HL-60/S4 (cell line): ENCODE results near the gene FSIP1.

ENCODE experiments used
- in situ Hi-C: fragments of 300-500 bp; cut with MboI; formaldehyde crosslinking; loops from 2 replicates; pipeline ENCODE4 v1.14.3; 2022; ENCODE audit warnings: low sequenced_read_pairs

Gene FSIP1

DNA sequence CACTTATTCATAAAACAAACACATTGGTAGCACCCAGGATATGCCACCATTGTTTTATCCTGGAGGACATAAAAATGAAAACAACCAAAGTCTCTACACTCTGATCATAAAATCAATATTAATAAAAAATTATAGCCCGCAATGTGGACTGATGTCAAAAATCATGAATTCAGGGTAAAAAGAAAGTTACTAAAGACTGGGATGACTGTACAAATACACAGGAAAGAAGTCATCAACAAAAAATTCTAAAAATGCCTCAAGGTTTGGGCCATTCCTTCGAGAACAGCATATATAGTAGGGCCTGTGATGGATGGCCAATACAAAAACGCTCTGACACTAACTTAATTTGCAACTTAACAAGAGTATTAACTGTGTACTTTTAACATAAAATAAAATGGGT, 125.0 kb downstream of the FSIP1 start:
- in situ Hi-C loops, result no loop called here

DNA sequence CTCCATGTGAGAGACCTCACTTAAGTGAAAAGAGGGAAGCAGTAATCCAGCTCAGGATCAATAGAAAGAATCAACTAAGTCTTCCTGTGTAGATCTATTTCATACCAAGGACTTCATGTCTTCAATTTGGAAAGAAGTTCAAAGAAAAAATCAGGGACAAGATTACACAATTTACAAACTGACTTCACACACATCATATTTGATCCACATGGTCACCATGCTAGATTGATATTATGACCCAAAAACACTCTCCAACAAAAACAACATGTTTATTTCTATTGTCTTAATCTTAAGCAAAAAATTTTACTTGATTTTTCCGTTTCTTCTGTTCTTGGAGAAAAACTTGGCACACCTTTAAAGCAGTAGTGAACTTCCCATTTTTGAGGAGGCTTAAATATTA, 125.5 kb downstream of the FSIP1 start:
- in situ Hi-C loops, result no loop called here

DNA sequence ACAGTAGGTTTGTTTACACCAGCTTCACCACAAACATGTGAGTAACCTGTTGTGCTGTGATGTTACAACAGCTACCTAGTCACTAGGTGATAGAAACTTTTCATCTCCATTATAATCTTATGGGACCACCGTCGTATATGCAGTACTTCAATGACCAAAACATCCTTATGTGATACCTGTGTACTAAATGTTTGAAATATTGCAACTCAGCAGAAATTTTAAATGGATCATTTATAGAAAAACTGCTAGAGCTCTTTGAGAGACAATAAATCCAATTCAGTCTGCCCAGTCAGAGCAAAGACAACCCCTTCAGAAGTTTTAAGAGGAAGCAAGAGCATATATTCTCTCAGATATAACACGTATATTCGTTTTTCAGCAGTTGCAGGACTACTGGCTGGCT, 128.3 kb downstream of the FSIP1 start:
- in situ Hi-C loops, result no loop called here

DNA sequence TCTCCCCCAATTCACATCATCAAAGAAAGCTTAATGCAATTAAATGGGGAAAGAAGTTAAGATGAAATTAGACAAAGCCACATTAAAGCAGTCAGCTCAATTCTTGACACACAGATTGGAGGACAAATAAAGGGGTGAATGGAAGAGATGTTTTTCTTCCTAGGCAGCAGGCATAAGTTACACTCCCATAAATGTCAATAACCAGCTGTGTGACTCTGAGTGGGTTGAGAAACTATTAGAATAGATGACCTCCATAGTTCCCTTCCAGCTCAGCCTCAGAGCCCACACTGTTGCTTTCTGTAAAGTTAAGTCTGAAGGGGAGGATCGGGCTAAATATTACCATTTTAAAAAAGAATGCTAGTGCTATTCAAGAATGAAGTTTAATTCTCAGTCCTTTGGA, 130.8 kb downstream of the FSIP1 start:
- in situ Hi-C loops, result no loop called here

DNA sequence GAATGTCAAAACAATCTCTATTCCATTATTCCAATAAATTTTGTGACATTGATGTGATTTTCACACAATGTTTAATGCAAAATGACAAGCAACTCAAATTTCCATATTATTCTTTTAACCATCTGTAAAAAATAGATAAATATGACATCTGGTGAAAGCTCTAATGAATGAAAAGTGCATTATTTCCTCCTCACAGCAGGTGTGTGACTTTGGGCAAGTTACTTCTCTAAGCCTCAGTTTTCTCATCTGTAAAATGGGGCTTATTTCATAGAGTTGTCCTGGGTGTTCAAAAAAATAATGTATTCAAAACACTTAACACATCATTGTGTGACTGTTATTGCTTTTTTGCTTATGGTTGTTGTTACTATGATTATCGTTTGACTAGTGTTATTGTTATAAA, 131.3 kb downstream of the FSIP1 start:
- in situ Hi-C loops, result no loop called here

DNA sequence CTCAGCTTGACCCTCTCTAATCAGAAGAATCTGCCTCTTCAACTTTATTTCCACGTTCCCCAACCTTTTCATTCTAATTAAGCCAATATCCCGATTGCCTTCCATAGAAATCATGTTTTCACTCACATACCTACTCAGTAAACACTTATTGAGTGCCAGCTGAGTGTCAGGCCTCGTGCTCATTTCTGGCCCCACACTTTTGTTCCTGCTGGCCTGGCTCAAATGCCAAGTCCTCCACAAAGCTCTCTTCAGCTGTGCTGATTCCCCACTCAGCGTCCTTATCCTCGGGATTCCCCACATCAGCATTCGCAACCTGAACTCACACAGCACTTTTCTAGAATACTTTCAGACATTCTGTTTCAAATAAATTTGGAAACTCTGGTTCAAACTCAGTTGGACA, 132.9 kb downstream of the FSIP1 start:
- in situ Hi-C loops, result no loop called here

DNA sequence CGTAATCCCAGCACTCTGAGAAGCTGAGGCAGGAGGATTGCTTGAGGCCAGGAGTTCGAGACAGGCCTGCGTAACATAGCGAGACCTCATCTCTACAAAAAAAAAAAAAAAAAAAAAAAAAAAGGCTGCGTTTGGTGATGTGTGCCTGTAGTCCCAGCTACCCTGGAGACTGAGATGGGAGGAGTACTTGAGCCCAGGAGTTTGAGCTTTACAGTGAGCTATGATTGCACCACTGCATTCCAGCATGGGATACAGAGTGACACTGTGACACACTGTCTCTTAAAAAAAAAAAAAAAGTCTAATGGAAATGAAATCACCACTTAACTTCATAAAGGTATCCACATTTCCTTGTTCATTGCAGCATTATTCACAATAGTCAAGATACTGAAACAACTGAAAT, 136.2 kb downstream of the FSIP1 start:
- in situ Hi-C loops, result no loop called here

DNA sequence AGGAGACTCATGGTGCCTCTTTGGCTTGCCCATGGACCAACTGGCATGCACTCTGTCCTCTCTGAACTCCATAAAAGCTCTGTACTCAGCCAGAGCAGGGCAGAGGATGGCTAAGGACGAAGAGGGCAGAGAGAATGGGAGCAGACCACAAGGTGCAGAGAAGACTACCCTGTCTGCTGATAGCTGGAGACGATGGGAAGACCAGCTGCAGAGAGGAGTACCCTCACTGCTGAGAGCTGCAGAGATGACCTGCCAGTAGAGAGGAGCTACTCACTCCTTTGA, 136.7 kb downstream of the FSIP1 start:
- in situ Hi-C loops, result no loop called here

DNA sequence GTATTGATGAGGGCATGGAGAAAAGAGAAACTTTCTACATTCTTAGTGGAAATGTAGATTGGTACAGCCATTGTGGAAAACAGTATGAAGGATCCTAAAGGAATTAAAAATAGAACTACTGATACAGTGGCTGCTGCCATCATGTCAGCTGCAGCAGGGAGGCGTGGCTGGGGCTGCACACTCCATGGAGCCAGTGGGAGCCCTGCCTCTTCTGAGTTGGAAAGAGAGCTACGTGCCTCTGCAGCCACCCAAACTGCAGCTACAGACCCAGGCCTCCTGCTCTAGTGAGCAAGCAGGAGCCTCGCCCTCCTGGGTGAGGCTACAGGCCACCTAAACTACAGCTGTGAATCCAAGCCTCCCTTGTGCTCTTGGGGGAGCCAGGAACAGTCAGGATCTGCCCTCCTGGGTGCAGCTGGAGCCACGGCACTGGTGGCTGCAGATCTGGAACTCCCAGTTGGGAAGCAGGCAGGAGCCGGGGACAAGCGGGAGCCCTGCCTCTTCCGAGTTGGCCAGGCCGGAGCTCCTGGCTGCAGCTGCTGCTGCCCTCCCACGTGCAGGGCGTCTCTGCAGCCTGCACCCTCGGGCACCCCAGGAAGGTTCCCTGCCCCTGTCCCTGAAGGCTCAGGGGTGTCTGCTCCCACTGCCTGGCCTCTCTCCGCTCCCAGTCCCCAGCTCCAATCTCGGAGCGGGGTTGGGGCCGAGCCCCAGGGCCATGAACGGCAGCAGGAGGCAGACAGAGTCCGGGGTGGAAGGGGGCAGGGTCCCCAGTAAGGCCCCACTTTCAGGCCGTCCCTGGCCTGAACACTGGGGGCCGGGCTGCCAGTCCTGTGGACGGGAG, 137.3 kb downstream of the FSIP1 start:
- in situ Hi-C loops, result no loop called here

DNA sequence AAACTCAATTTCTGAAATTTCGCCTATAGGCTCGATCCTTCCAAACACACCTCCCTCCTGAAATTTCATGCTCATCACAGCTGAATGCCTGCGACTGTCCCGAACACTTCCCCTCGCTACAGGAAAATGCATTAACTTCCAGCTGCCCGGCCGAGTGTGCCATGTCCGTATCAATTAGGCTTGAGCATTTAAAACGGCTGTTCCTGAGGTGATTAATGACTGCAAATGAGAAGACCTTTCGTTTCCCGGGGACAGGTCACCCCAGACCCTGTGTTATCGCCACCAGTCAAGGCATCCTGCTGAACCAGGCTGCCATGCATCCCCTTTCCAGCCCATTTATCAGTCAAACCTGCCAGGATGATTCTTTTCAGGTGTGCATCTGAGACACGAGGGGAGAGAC, 138.5 kb downstream of the FSIP1 start:
- in situ Hi-C loops, result no loop called here

DNA sequence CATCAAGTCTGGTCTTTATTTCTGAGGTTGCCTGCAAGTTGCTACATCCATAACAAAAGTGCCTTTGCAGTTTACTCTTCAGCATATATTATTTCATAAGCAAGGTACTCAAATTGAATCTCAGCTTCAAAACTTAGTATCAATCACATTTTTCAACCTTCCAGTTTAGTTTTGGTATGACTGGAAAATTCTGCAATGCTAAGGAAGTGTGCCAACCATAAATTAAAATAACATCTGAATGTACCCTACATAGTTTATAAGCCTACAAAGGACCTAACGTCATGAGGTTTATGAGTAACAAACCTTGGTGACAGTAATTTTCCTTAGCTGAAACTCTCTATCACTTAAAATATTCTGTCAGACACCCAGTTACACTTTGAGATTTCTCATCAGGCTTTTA, 138.9 kb downstream of the FSIP1 start:
- in situ Hi-C loops, result no loop called here

DNA sequence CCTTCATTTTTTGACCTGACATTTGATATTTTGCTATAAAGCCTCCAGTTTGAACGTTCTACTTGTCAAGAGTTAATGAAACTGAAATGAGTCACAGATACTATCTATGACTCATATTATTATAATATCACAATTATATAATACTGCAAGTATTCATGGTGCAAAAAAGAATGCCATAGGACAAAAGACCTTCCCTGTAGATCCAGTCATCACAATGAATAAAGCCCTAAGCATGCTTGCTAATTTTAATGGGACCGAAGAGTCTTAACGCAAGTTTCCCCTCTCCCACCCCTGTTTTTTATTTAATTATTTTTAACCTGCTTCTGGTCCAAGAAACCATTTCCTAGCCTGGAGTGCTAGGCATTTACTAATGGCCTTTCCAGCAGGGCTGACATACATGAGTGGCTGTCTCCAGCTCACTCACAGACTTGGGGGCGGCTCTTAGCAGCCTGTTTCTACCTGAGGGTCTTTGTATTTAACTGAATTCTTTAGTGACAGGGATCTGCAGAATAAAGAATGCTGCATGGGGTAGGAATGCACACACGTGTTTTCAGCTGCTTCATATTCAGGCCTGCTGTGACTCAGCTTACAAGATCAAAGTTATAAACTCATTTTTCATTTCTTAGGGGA, 140.5 kb downstream of the FSIP1 start:
- in situ Hi-C loops, result no loop called here

DNA sequence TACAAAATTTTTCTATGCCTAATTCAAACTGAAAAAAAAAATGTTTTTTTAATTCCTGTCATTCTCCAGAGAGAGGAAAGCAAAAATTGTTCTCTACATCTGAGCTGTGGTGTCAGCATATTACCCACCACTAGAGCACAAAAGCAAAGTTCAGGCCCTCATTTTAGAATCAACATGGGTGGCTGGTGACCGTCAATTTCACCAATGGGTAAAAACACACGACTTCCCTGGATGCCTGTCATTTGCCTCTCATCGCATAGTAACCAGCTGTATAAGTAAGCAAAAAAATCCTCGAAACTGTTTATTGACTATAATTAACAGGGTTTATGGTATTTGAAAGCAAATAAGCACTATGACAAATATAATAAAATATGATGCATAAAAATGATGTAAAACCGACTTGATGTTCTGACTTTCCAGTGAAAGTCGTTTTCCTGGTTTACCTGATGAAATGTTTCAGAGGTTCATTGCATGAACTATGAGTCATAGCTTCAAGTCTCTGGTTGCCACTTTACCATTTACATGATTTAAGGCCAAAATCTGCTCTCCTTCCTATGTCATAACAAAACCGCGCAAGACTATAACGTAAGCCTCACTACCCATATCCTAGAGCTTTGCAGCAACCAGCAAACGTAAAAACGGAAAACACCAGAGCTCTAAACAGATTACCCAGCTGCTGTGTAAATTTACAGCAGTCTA, 141.3 kb downstream of the FSIP1 start:
- in situ Hi-C loops, result no loop called here

DNA sequence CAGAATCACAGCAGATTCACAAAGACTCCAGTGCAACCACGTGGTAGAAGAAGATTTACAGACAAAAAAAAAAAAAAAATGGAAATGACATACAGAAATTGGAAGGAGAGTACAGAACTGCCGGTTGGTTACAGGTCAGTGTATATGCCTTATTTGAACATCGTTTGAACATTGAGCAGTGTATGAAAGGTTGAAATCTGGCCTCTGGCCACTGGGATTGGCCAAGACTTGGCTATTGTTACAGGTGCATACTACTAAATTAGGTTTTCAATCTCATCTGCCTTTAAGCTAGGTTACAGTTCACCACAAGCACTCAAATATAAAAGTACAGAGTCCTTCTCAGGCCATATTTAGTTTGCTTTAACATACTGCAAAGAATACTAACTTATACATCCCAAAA, 142.0 kb downstream of the FSIP1 start:
- in situ Hi-C loops, result no loop called here

DNA sequence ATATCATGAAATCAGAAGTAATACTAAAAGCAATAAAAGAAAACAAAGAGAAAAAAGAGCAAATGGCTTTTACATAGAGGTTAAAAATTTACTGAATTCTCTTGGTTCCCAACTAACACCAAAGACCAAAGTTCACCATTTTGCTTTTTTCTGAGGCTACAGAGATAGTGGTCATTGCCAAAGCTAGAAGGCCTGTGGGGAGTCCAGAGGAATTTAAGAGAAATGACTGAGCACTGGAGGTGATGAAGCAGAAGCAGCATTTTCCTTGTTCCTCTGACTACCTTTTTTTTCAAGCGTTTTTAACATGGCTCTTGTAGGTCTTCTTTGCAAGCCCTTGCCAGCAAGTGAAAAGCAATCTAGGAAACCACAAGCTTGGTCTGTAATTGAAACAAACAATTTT, 143.6 kb downstream of the FSIP1 start:
- in situ Hi-C loops, result no loop called here

DNA sequence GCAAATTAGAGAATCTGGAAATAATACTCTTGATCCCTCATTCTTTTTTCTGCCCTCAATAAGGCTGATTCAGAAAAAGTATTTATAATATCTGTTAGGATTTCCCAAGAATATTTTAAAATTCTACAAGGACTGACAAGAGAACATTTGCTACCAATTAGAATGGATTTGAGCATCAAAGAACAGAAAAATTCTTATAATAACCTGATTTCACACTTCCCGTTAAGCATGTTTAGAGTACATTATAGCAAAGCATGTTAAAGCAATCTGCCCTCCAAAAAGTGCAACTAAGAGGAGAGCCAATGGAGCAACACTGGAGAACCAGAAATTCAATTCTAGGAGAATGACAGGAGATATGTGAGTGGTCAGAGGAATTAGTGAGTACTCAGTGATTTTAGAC, 144.6 kb downstream of the FSIP1 start:
- in situ Hi-C loops, result no loop called here

DNA sequence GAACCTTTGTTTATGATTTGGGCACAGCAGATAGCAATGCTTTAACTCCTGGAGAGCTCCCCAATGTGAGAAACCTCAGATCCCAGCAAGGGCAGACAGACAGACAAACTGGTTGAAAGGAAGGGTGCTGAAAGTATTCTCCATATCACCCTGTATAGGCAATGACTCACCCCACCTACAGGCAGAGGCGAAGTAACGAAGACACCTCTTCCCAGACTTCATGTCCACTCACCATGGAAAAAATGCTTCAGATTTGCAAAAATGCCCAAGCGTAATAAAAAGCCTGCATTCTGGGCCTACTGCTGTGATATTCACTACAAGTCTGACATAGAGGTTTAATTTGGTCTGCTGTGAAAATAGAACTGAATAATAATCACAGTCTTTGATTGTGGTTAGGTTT, 151.3 kb downstream of the FSIP1 start:
- in situ Hi-C loops, result no loop called here

DNA sequence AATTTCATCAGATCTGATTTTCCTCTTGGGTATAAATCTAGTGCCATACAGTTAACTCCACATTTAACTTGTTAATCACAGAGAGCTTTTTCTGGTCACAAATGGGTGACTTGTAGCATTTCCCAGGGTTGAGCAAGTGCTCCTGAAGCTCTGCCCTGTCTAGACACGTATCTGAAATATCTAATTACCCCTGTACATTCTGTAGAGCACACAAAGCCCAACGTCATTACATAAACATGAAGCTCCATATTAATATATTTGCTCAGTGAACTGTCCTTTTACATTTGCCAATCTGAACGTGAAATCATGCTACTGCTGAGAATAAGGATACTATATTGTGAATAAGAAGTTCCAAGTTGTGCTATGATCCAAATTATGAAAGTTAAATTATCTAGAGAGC, 152.7 kb downstream of the FSIP1 start:
- in situ Hi-C loops, result no loop called here

DNA sequence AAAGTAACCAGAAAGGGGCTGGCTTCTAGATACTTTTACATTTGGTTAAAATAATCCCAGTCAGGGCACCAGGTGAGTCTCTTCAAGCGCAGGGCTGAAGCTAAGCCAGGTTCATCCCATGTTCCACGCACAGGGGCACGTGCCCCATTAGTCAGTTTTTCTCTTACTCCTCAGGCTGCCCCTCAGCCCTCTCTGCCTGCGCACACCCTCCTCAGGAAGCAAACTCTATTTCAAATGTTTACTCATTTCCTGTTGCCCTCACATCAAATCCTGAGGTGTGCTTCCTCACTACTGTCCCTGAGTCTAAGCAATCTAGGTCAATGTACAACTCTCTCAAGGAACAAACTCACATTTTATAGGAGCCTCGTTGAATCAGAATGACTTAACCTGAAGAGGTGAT, 153.3 kb downstream of the FSIP1 start:
- in situ Hi-C loops, result no loop called here

DNA sequence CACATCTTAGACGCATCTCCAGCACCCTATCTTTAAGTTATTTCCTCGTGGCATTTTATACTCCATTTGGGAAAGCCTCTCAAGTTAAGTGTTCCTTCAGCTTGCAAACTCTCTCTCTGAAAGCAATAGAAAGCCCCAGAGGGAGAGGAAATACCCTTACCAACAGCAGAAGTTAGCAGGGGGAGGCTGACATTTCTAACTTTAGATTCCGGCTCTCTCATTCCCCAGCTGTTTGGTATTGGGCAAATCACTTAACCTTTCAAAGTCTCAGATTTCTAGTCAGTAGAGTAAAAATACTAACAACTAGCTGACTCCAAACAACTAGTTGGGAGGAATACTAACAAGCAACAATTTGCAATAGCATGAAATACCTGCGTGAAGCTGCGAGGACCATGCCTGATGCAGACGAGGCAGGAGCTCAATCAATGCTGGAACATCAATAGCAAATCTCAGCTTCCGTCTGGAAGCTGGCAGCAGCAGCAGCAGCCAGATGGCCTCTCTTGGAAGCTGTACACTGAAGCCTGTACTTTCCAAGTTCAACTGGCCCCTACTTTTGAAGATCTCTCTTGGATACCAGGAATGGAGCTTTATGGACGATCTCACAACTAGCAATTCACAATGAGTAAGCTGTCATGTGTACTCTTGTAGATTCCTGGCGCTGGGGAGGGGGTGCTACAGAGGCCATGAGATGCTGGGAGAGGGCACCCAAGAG, 153.9 kb downstream of the FSIP1 start:
- in situ Hi-C loops, result no loop called here

DNA sequence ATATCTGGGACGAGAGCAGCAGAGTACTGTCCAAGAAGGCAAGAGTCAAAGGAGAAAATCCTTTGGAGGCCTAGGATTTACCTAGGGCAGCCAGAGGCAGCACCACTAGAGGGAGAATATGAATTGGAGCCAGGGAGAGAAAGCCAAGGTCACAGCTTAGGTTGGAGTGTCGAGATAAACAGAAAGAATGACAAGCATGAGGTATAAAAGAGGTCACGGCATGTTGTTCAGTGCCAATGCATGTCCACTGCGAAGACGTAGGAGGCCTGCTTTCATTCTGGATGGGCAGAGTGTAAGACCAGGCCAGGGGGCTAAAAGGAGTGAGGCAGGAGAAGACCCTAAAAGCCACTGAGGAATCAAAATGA, 154.5 kb downstream of the FSIP1 start:
- in situ Hi-C loops, result no loop called here
